ENCODE measurements around the gene GRK1.

The GRK1 gene

DNA sequence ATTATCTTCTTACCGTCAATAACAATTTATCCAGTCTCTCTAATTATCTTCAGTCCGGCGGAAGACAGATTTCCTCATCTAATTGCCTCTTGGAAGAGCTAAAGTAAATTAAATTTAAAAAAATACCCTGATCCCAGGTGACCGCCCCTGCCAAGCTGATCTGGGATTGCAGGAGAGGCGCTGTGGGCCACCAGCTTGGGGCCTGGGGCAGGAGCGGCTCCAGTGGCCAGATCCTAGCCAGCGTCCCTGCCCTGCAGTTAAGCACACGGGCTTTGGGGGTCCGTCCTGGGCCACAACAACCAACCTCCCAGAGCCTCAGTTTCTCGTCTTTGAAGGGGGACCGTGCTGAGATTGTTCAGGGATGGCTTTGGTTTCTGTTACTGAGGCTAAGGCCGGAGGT, 79.7 kb downstream of the GRK1 start:
- TF ChIP-seq, protein P1, sequence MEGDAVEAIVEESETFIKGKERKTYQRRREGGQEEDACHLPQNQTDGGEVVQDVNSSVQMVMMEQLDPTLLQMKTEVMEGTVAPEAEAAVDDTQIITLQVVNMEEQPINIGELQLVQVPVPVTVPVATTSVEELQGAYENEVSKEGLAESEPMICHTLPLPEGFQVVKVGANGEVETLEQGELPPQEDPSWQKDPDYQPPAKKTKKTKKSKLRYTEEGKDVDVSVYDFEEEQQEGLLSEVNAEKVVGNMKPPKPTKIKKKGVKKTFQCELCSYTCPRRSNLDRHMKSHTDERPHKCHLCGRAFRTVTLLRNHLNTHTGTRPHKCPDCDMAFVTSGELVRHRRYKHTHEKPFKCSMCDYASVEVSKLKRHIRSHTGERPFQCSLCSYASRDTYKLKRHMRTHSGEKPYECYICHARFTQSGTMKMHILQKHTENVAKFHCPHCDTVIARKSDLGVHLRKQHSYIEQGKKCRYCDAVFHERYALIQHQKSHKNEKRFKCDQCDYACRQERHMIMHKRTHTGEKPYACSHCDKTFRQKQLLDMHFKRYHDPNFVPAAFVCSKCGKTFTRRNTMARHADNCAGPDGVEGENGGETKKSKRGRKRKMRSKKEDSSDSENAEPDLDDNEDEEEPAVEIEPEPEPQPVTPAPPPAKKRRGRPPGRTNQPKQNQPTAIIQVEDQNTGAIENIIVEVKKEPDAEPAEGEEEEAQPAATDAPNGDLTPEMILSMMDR (conservative IDR thresholded peaks at IDR 0.05; ENCODE audit: control insufficient read depth, insufficient read depth, low read depth, low read length) = no peak
- DNase-seq (ENCODE audit: low read depth) = no peak
- H3K4me3 ChIP-seq (ENCODE audit: control insufficient read depth, low read depth, low read length) = no peak overlapping the region

DNA sequence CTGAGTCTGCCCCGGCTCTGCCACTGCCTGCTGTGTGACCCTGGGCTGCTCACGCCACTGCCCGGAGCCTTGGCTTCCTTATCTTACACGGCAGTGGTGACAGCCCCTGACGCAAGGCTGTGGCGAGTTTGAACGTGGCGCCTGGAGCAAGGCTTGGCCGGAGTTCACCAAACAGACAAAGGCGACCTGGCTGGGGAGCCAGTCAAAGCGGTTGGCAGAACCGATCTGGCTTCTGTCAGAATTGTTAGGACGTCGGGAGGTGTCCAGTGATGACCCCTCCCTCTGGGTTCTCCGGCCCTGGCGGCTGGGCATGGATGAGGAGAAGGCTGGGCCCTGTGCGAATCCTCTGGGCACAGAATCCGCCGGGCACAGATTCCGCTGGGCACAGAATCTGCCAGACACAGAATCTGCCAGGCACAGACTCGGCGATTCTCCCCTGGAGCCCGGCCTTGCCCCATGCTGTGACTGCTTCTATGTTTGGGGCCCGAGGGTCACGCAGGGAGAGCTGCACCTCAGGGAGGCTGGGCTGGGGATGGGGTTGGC, 80.3 kb downstream of the GRK1 start:
- DNase-seq (ENCODE audit: low read depth) = no peak
- TF ChIP-seq, protein P1 (conservative IDR thresholded peaks at IDR 0.05; ENCODE audit: control insufficient read depth, insufficient read depth, low read depth, low read length) = no peak
- no peak overlapping the region for H3K4me3 ChIP-seq (ENCODE audit: control insufficient read depth, low read depth, low read length)

DNA sequence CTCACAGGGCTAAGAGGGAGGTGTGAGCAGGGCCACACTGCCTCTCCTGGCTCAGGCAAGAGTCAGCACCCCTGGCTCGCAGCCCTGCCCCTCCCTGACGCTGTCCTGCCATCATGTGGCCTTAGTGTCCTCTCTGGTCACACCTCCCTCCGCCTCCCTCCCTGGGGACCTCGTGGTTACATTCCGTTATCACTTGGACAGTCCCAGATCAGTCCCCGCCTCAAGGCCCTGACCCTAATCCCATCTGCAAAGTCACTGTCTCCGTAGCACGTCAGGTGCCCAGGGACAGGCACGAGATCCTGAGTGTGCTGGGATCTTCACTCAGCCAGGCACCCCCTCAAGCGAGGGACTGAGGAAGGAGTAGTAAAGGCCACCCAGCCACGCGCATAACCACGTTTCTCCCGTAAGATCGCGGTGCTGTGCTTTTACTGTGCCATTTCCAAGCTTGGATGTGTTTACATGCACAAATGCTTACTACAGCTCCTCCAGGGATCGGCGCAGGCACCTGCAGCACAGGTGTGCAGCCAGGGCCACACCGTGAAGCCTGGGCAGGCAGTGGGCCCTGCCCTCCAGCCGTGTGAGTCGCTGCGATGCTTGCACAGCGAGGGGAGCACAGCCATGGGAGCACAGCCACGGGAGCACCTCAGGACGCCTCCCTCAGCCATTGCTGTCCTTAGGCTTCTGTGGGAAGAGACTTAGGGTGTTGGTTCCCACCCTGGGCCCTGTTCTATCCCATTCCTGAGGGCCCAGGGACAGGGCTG, 81.3 kb downstream of the GRK1 start:
- H3K4me3 ChIP-seq (ENCODE audit: control insufficient read depth, low read depth, low read length) = no peak overlapping the region
- no peak for DNase-seq (ENCODE audit: low read depth)
- TF ChIP-seq, protein P1 (conservative IDR thresholded peaks at IDR 0.05; ENCODE audit: control insufficient read depth, insufficient read depth, low read depth, low read length) = no peak

DNA sequence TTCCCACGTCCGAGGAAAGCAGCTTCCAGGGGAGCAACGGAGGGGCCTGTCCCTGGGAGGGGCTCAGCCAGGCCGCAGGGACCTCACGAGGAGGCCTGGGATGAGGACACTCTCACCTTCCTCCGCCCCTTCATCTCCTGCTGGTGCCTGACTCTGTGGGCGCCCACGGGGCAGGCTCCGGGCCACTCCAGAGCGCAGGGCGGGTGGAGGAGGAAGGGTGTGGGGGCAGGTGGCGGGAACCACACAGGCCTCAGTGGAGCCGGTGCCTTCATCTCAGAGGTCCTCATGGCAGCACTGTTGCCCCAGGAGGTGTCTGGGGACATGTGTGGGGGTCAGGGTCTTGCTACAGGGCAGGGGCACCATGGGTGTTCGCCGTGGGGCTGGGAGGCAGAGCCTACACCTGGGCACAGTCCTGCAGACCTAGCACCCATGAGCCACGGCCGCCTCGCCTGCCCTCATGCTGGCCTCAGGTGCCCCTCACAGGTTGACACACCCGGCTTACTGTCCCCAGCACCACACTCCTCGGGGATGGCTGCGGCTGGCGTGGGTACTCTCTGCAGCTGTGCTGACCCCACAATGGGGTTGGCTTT, 81.9 kb downstream of the GRK1 start:
- no peak overlapping the region for H3K4me3 ChIP-seq (ENCODE audit: control insufficient read depth, low read depth, low read length)
- TF ChIP-seq, protein P1 (conservative IDR thresholded peaks at IDR 0.05; ENCODE audit: control insufficient read depth, insufficient read depth, low read depth, low read length) = no peak
- DNase-seq (ENCODE audit: low read depth) = no peak

DNA sequence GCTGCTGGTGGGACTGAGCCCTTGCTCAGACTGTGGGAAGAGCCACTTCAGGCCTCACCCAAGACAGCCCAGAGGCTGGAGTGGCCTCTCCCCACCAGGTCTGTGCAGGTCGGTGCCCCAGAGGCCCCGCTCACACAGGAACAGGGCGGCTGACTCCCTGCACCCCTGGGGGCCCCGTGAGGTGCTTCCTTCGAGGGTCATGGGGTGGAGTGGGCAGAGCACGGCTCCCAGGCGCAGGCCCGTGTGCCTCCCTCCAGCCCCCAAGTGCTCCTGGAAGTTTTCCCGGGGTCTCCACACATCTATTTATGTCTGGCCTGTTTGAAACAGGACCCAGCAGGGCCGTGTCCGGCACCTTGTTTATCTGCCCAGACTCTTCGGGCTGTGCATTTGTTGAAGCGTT, 82.5 kb downstream of the GRK1 start:
- TF ChIP-seq, protein P1 (conservative IDR thresholded peaks at IDR 0.05; ENCODE audit: control insufficient read depth, insufficient read depth, low read depth, low read length) = no peak
- no peak for DNase-seq (ENCODE audit: low read depth)
- H3K4me3 ChIP-seq (ENCODE audit: control insufficient read depth, low read depth, low read length) = no peak overlapping the region

DNA sequence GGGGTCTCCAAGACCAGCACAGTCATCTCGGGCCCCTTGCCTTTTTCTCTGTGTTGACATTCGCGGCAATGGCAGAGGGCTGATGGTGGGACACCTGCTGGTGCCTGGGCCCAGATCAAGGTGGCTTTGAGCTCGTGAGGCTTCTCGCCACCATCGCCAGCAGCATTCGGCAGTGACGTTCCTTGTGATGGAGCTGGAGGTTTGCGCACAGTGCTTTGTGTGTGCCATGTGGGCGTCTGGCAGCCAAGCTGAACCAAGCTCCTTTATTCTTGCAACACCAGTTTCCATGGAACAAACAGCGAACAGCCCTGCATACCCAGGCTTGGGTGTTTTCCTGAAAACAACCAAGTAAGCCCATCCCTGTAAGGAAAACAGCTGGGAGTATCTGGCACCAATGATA, 82.9 kb downstream of the GRK1 start:
- DNase-seq (ENCODE audit: low read depth) = no peak
- no peak overlapping the region for H3K4me3 ChIP-seq (ENCODE audit: control insufficient read depth, low read depth, low read length)
- TF ChIP-seq, protein P1 (conservative IDR thresholded peaks at IDR 0.05; ENCODE audit: control insufficient read depth, insufficient read depth, low read depth, low read length) = no peak

Data from fibroblast of mammary gland (primary cell).